Body of pancreas (tissue), 4 donors: ENCODE data around the gene TRPV3. TPM values are rescaled to one million over a fixed set of nuclear protein-coding genes. Genes with fewer than 3 reads are reported as not detected.

Source experiments
- ATAC-seq: fragments of 150-250 bp; one replicate; pipeline ENCODE4 v1.9.1; 2016
- DNase-seq, 4 donors: peaks; one replicate each; pipeline ENCODE4 v3.0.0-alpha.2; 2019
- H3K27ac ChIP-seq, 4 donors: fragments of 200-600 bp; sonication (generic); 1 replicate in 3 of 4; 2 replicates in 1 of 4; pipeline versions ENCODE4 v1.5.1 to v1.6.1; 2016 to 2019; ENCODE audit warnings: mild to moderate bottlenecking in 1 of 4, mixed read lengths in 1 of 4, moderate library complexity in 1 of 4
- H3K27me3 ChIP-seq, 2 donors: fragments of 200-600 bp; sonication (generic); one replicate each; pipeline ENCODE4 v1.6.0; 2016; ENCODE audit warnings: mild to moderate bottlenecking in 1 of 2
- H3K36me3 ChIP-seq, 2 donors: fragments of 200-600 bp; sonication (generic); replicated peaks in 1 of 2; 2 replicates each; pipeline ENCODE4 v1.5.1; 2016; ENCODE audit warnings: low read depth in 2 of 2; ENCODE audit not compliant: insufficient read depth in 1 of 2
- H3K4me1 ChIP-seq: fragments of 200-600 bp; sonication (generic); one replicate; pipeline ENCODE4 v1.6.0; 2016
- H3K4me3 ChIP-seq, 2 donors: fragments of 200-600 bp; sonication (generic); 1 replicate in 1 of 2; 2 replicates in 1 of 2; pipeline ENCODE4 v1.5.1; 2016 to 2019
- H3K9me3 ChIP-seq, 3 donors: fragments of 200-600 bp; sonication (generic); 1 replicate in 2 of 3; 2 replicates in 1 of 3; pipeline ENCODE4 v1.5.1; 2016
- POLR2A ChIP-seq, 3 donors: fragments of 450-650 bp; IDR thresholded peaks; one replicate each; pipeline ENCODE4 v1.6.1; 2016; ENCODE audit warnings: antibody characterized with exemption in 3 of 3, mild to moderate bottlenecking in 2 of 3
- WGBS, 2 donors: methylation state at CpG; one replicate each; pipeline ENCODE4 v1.1.5; 2017; 5-methylcytosine and 5-hydroxymethylcytosine counted together
- intact Hi-C: fragments of 100-400 bp; cut with DNase I; formaldehyde crosslinking; loops from one replicate; pipeline ENCODE4 v1.15.1; 2023
- total RNA-seq, 2 donors: library from RNA; depleted of rRNA; stranded (reverse); fragments of >200 nt; gene quantifications; one replicate each; pipeline ENCODE4 v1.1.0, GENCODE V29; 2016
- TF ChIP-seq, protein P1 (sequence below), 7 experiments: fragments of 450-650 bp in 4 of 7; fragments of 200-600 bp in 3 of 7; sonication (generic) in 3 of 7; IDR thresholded peaks; one replicate each; pipeline ENCODE4 v1.5.1; 2016 to 2019; ENCODE audit warnings: antibody characterized with exemption in 7 of 7

The TRPV3 gene
- total RNA-seq, 2 donors from 2014 or later = 0.33 TPM; not detected in 1

DNA sequence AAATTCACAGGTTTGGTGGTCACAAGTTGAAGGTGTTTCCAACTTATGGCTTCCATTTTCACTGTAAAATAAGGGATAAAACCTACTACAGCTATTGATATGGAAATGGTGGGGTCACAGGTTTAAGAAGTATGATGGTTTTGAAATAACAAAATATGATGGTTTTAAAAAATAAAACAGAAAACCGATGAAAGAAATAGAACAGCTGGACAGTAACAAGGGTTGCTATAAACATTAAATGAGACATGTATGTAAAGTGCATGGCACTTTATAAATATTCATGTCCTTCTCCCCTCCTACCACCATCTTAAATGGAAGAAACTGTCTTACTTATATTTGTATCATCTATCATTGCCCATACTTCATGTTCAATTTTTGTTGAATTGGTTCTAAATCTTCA is 50.5 kb downstream of the TRPV3 start:
- 75 to 77% methylated on average over 1 of the region's 1 CpG for WGBS, 2 donors
- no peak for DNase-seq
- no peaks in the 10 kb centered on the region for H3K36me3 ChIP-seq
- ATAC-seq = no peak
- intact Hi-C loops = no loop called here
- H3K4me3 ChIP-seq = no peak overlapping the region
- peaks cover 9% of the 10 kb centered on the region for H3K4me1 ChIP-seq
- H3K27ac ChIP-seq = no peak overlapping the region
- TF ChIP-seq, protein P1, sequence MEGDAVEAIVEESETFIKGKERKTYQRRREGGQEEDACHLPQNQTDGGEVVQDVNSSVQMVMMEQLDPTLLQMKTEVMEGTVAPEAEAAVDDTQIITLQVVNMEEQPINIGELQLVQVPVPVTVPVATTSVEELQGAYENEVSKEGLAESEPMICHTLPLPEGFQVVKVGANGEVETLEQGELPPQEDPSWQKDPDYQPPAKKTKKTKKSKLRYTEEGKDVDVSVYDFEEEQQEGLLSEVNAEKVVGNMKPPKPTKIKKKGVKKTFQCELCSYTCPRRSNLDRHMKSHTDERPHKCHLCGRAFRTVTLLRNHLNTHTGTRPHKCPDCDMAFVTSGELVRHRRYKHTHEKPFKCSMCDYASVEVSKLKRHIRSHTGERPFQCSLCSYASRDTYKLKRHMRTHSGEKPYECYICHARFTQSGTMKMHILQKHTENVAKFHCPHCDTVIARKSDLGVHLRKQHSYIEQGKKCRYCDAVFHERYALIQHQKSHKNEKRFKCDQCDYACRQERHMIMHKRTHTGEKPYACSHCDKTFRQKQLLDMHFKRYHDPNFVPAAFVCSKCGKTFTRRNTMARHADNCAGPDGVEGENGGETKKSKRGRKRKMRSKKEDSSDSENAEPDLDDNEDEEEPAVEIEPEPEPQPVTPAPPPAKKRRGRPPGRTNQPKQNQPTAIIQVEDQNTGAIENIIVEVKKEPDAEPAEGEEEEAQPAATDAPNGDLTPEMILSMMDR (IDR thresholded peaks at IDR 0.05) = no peak
- TF ChIP-seq POLR2A (IDR thresholded peaks at IDR 0.05) = no peak
- no peaks in the 10 kb centered on the region for H3K9me3 ChIP-seq
- H3K27me3 ChIP-seq = no peaks in the 10 kb centered on the region

DNA sequence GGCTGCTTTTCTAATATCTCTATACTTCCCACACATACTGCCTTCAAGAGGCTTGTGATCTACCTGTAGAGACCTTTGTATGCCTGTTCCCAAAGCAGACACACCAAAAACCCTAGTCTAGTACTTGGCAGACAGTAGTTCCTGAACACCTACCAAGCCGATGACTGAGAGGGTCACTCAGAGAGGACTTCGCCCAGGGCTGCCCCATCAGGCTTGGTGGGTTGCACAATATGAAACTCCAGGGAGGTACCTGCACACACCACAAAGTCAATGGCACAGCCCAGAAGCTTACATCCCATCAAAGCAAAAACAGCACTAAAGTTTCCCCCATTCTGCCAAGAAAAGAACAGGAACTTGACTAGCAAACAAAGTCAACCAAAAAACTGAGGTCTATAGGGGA is 51.6 kb downstream of the TRPV3 start:
- no peaks in the 10 kb centered on the region for H3K27me3 ChIP-seq
- no peaks in the 10 kb centered on the region for H3K9me3 ChIP-seq
- H3K4me3 ChIP-seq = no peak overlapping the region
- H3K27ac ChIP-seq = no peak overlapping the region
- no peak for ATAC-seq
- WGBS, 2 donors = 82 to 84% methylated on average over 2 of the region's 2 CpGs
- no peak for DNase-seq
- intact Hi-C loops = no loop called here
- TF ChIP-seq POLR2A (IDR thresholded peaks at IDR 0.05) = no peak
- TF ChIP-seq, protein P1 (IDR thresholded peaks at IDR 0.05) = no peak
- no peaks in the 10 kb centered on the region for H3K4me1 ChIP-seq
- H3K36me3 ChIP-seq = no peaks in the 10 kb centered on the region

DNA sequence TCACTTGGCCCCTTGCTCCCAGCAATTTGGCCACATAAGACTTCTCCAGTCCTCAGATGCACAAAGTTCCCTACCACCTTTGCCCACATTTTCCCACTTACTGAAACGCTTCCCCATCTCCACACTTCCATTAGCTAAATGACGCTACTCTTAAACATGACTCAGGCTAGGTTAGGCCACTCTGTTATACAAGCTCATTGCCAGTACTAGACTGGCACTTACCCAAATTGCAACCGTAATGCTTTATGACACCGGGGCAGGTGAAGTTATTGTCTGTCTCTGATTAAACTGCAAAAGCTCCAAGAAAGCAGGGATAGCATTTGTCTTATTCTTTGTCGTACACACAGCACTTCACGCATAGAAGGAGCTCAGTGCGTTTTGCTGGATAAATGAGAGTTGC is 52.6 kb downstream of the TRPV3 start:
- ATAC-seq = no peak
- 90 to 91% methylated on average over 7 of the region's 7 CpGs for WGBS, 2 donors
- no peaks in the 10 kb centered on the region for H3K9me3 ChIP-seq

DNA sequence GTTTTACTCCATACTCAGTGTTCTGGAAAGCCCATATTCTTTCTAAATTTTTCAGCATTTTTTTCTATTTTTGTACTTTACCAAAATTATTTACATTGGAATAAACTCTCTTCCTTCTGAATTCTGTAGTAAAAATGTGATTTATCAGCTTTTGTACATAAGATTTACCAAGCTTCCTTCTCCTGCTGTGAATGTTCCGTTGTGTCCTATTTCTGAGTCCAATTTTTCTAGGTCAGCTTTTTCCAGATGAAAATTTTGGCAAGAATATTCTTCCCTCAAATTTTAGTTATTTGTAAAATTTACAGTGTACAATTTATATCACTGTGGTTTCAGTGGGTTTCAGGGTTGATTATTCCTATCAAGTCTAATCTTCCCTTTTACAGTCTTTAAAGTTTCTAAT is 54.3 kb downstream of the TRPV3 start:
- Histone ChIP-seq H3K4me1 (no peaks in the 10 kb centered on the region), H3K36me3 (no peaks in the 10 kb centered on the region), H3K9me3 (no peaks in the 10 kb centered on the region), H3K27me3 (no peaks in the 10 kb centered on the region), H3K4me3 (no peak overlapping the region), H3K27ac (no peak overlapping the region)
- DNase-seq (no peak), ATAC-seq (no peak)
- intact Hi-C loops = no loop called here
- 61 to 82% methylated on average over 1 of the region's 1 CpG for WGBS, 2 donors
- no peak for TF ChIP-seq POLR2A (IDR thresholded peaks at IDR 0.05)
- TF ChIP-seq, protein P1 (IDR thresholded peaks at IDR 0.05) = no peak

More for the DNA sequence above, 52.6 kb downstream of the TRPV3 start:
- no peak for DNase-seq
- Histone ChIP-seq H3K36me3 (no peaks in the 10 kb centered on the region), H3K27me3 (no peaks in the 10 kb centered on the region), H3K27ac (no peak overlapping the region), H3K4me3 (no peak overlapping the region), H3K4me1 (no peaks in the 10 kb centered on the region)
- TF ChIP-seq, protein P1 (IDR thresholded peaks at IDR 0.05) = no peak
- no peak for TF ChIP-seq POLR2A (IDR thresholded peaks at IDR 0.05)
- intact Hi-C loops = no loop called here

DNA sequence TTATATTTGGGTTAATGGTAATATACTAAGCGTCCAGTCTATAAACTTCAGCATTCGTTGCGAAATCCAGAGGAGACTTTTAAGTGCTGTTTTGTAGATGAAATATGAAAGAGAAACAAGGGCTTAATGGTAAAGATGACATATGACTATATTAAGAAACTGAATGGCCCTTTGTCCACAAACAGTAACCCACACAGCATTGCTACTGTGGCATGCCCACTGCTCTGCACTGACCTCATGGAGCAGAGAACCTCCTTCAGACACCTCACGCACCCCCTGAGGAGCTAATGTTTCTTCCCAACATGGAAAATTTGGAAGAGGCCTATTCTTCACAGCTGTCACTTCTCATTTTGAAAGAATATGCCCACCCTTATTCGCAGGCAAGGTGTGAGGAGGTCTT is 55.1 kb downstream of the TRPV3 start:
- no peak overlapping the region for H3K27ac ChIP-seq
- no peak overlapping the region for H3K4me3 ChIP-seq
- no peaks in the 10 kb centered on the region for H3K27me3 ChIP-seq
- no peak for TF ChIP-seq POLR2A (IDR thresholded peaks at IDR 0.05)
- TF ChIP-seq, protein P1 (IDR thresholded peaks at IDR 0.05) = no peak
- no peaks in the 10 kb centered on the region for H3K9me3 ChIP-seq
- no peak for DNase-seq
- WGBS, 2 donors = 67 to 91% methylated on average over 4 to 5 of the region's 5 CpGs
- H3K36me3 ChIP-seq = no peaks in the 10 kb centered on the region
- no peaks in the 10 kb centered on the region for H3K4me1 ChIP-seq
- intact Hi-C loops = no loop called here
- ATAC-seq = no peak
